HepG2 (cell line): ENCODE results near the gene TRIM37. TPM values are rescaled to one million over a fixed set of nuclear protein-coding genes. Genes with fewer than 3 reads are reported as not detected.

Source experiments
- ATAC-seq: fragments of 200-7000 bp; cut with Tn5 transposase; 3 replicates; pipeline ENCODE4 v1.9.1; 2020; ENCODE audit warnings: mild to moderate bottlenecking, moderate library complexity
- BruUV-seq: library from RNA; stranded (reverse); fragments of 400-500 nt; replicated peaks from 2 replicates; lab custom pipeline; 2021; lab: Mats Ljungman, UMichigan
- CTCF ChIA-PET: fragments of 300-600 bp; formaldehyde crosslinking; extraction: SDS; loops from one replicate; lab custom pipeline; 2021; ENCODE audit warnings: low total read pairs, inconsistent platforms, low intra/inter-chr PET ratio; lab: Yijun Ruan, JAX
- POLR2A ChIA-PET: fragments of 350-600 bp; sonication (Branson Sonifier 250); formaldehyde crosslinking; loops from one replicate; lab custom pipeline; 2020; ENCODE audit warnings: antibody characterized with exemption, inconsistent platforms; lab: Yijun Ruan, JAX
- DNase-seq: peaks from one replicate; pipeline ENCODE4 v3.0.0-alpha.2; 2015; ENCODE audit warnings: low spot score
- FAIRE-seq: peaks from 3 replicates; lab custom pipeline; 2011; peaks lifted over from hg19 to GRCh38; lab: Jason Lieb, UNC
- H2AFZ ChIP-seq: one replicate; pipeline ENCODE4 v1.6.1; 2011; ENCODE audit warnings: low read length, inconsistent platforms
- H3K27ac ChIP-seq: fragments of 300-600 bp; 3 replicates; pipeline ENCODE4 v1.8.0; 2011; ENCODE audit warnings: mixed run types, mild to moderate bottlenecking, mixed read lengths, low read length, inconsistent platforms; ENCODE audit not compliant: insufficient read depth; ENCODE audit errors: extremely low read length
- H3K27me3 ChIP-seq, 2 experiments: fragments of 200-600 bp in 1 of 2; 2 replicates in 1 of 2; 3 replicates in 1 of 2; pipeline versions ENCODE4 v1.6.0 to v1.8.0; 2011; ENCODE audit warnings: low read length in 2 of 2, mild to moderate bottlenecking in 2 of 2, moderate library complexity in 2 of 2, inconsistent platforms in 1 of 2; ENCODE audit not compliant: insufficient read depth in 2 of 2, control insufficient read depth in 1 of 2
- H3K36me3 ChIP-seq, 2 experiments: fragments of 200-600 bp in 1 of 2; replicated peaks in 1 of 2; 2 replicates in 1 of 2; 3 replicates in 1 of 2; pipeline versions ENCODE4 v1.5.1 to v1.8.0; 2011; ENCODE audit warnings: low read length in 2 of 2, inconsistent platforms in 1 of 2; ENCODE audit not compliant: insufficient read depth in 2 of 2, control insufficient read depth in 1 of 2
- H3K4me1 ChIP-seq: 2 replicates; pipeline ENCODE4 v1.5.1; 2012; ENCODE audit warnings: low read length, inconsistent platforms; ENCODE audit not compliant: insufficient read depth
- H3K4me2 ChIP-seq: 2 replicates; pipeline ENCODE4 v1.6.0; 2011; ENCODE audit warnings: low read depth, low read length, inconsistent platforms
- H3K4me3 ChIP-seq, 3 experiments: fragments of 200-600 bp in 1 of 3; sonication (generic), shearing (Covaris generic) in 1 of 3; replicated peaks in 1 of 3; 2 replicates each; pipeline ENCODE4 v1.5.1; 2011 to 2016; ENCODE audit warnings: low read length in 3 of 3, inconsistent platforms in 2 of 3, low read depth in 2 of 3, mild to moderate bottlenecking in 2 of 3, control low read depth in 1 of 3, mixed read lengths in 1 of 3; ENCODE audit not compliant: insufficient read depth in 1 of 3
- H3K79me2 ChIP-seq: one replicate; pipeline ENCODE4 v1.6.1; 2011; ENCODE audit warnings: low read length, inconsistent platforms; ENCODE audit not compliant: insufficient read depth
- H3K9ac ChIP-seq: 2 replicates; pipeline ENCODE4 v1.6.0; 2011; ENCODE audit warnings: mild to moderate bottlenecking, low read depth, low read length, inconsistent platforms; ENCODE audit not compliant: insufficient read depth
- H3K9me3 ChIP-seq: 2 replicates; pipeline ENCODE4 v1.5.1; 2012; ENCODE audit warnings: mild to moderate bottlenecking, low read length
- H4K20me1 ChIP-seq: 2 replicates; pipeline ENCODE4 v1.6.0; 2011; ENCODE audit warnings: inconsistent platforms, mild to moderate bottlenecking, low read length, moderate library complexity; ENCODE audit not compliant: insufficient read depth
- FOXP1 ChIP-seq, 2 experiments: fragments of 450-650 bp in 1 of 2; IDR thresholded peaks; 2 replicates each; pipeline ENCODE4 v1.6.1; 2017 to 2018; ENCODE audit warnings: antibody characterized with exemption in 1 of 2
- HCFC1 ChIP-seq: fragments of 150-350 bp; IDR thresholded peaks from 2 replicates; pipeline ENCODE4 v1.6.1; 2014; ENCODE audit warnings: low read depth, low read length
- HOXA5 ChIP-seq: sonication (generic); formaldehyde crosslinking; IDR thresholded peaks from 2 replicates; pipeline ENCODE4 v1.4.0; 2020; ENCODE audit warnings: missing genetic modification reagents
- IKZF1 ChIP-seq: fragments of 450-650 bp; IDR thresholded peaks from 2 replicates; pipeline ENCODE4 v1.7.1; 2016
- IRF2 ChIP-seq: IDR thresholded peaks from 2 replicates; pipeline ENCODE4 v1.6.1; 2018; ENCODE audit warnings: missing genetic modification reagents, missing compliant biosample characterization
- IRX3 ChIP-seq: sonication (generic); formaldehyde crosslinking; IDR thresholded peaks from 2 replicates; pipeline ENCODE4 v1.8.1; 2023; ENCODE audit warnings: mild to moderate bottlenecking, low read depth, missing genetic modification reagents, borderline replicate concordance
- MATR3 ChIP-seq: sonication (generic); formaldehyde crosslinking; IDR thresholded peaks from 2 replicates; pipeline ENCODE4 v1.4.0; 2020; ENCODE audit warnings: missing genetic modification reagents
- MED1 ChIP-seq: sonication (generic); formaldehyde crosslinking; IDR thresholded peaks from 2 replicates; pipeline ENCODE4 v1.4.0; 2020; ENCODE audit warnings: missing genetic modification reagents
- ZNF230 ChIP-seq: sonication (generic); formaldehyde crosslinking; IDR thresholded peaks from 2 replicates; pipeline ENCODE4 v1.4.0; 2020; ENCODE audit warnings: mild to moderate bottlenecking, missing genetic modification reagents
- ZNF329 ChIP-seq: sonication (generic); formaldehyde crosslinking; IDR thresholded peaks from 2 replicates; pipeline ENCODE4 v1.9.0; 2021; ENCODE audit warnings: low read depth, mild to moderate bottlenecking, missing genetic modification reagents
- ZNF530 ChIP-seq: sonication (generic); formaldehyde crosslinking; IDR thresholded peaks from 2 replicates; pipeline ENCODE4 v1.5.0; 2020; ENCODE audit warnings: low read depth, mild to moderate bottlenecking, missing genetic modification reagents
- WGBS: methylation state at CpG from one replicate; pipeline ENCODE4 v1.1.6; 2017; ENCODE audit warnings: low lambda C conversion rate; 5-methylcytosine and 5-hydroxymethylcytosine counted together
- in situ Hi-C: cut with HindIII; loops from 2 replicates; pipeline ENCODE4 v1.10.0; 2017; ENCODE audit warnings: low pct_unique_long_range_greater_than_20kb; ENCODE audit not compliant: extremely low pct_ligation_motif_present
- intact Hi-C: fragments of 100-400 bp; cut with micrococcal nuclease; formaldehyde crosslinking; loops from one replicate; pipeline ENCODE4 v1.10.0; 2022; ENCODE audit not compliant: unreplicated experiment
- polyA plus RNA-seq, 8 experiments: library from polyadenylated mRNA; depleted of rRNA in 3 of 8; stranded (reverse) in 7 of 8; unstranded in 1 of 8; fragments of >200 nt; fragmentation: Illumina TruSeq in 4 of 8; extraction: Trizol in 4 of 8; gene quantifications; 2 replicates each; pipeline versions ENCODE4 v1.2.1 to v1.2.3, GENCODE V29; 2011 to 2016; ENCODE audit warnings: low read depth in 4 of 8, missing spikeins in 1 of 8, mixed read lengths in 1 of 8; ENCODE audit not compliant: insufficient read depth in 1 of 8
- total RNA-seq, 5 experiments: library from RNA; depleted of rRNA; stranded (reverse); fragments of >200 nt; fragmentation: Illumina TruSeq; extraction: Trizol; gene quantifications; 2 replicates each; pipeline ENCODE4 v1.2.3, GENCODE V29; 2016; ENCODE audit warnings: low read depth in 1 of 5

Gene TRIM37
- total and polyA plus RNA-seq, 2 of the 13 experiments (the other 11 are each of a cell fraction or from before 2014, with no cell fraction given) = 12.4 to 39.1 TPM

DNA sequence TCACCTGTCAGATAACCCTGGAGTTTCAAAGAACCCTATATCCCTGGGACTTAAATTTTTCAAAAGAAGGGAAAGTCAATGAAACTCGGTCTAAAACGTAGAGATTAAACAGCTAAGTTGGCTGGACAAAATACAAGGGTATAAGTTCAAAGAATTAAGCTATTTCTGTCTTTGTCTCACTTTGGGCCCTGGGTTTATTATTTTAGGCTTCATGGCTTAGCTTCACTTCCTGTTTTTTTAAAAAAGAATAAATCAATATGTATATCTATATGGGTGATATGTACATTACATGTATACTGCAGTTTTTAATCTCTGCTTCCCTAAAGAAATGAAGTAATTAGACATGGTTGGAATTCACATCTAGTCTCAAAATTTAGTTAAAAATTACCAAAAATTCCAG, 132.3 kb downstream of the TRIM37 start:
- Histone ChIP-seq H3K4me3 (no peak overlapping the region), H3K9me3 (no peaks in the 10 kb centered on the region), H3K27ac (no peak overlapping the region), H3K9ac (no peak overlapping the region), H2AFZ (no peak overlapping the region), H3K79me2 (no peaks in the 10 kb centered on the region), H3K4me1 (no peaks in the 10 kb centered on the region), H3K4me2 (no peak overlapping the region), H3K27me3 (0 out of 5 replicates have a peak, but pooled peaks cover 0 to 3% of the 10 kb centered on the region in 2 experiments), H4K20me1 (no peaks in the 10 kb centered on the region), H3K36me3 (no peaks in the 10 kb centered on the region)
- ChIA-PET POLR2A (no interaction called here), CTCF (no interaction called here)
- FAIRE-seq (no peak), DNase-seq (no peak), ATAC-seq (no peak)
- in situ Hi-C loops (no loop called here), intact Hi-C loops (no loop called here)
- WGBS = 10% methylated on average over 2 of the region's 2 CpGs
- no TSS peak for BruUV-seq
- no peak for TF ChIP-seq MATR3 (CRISPR knock-in tag)
- TF ChIP-seq IKZF1 = no peak

DNA sequence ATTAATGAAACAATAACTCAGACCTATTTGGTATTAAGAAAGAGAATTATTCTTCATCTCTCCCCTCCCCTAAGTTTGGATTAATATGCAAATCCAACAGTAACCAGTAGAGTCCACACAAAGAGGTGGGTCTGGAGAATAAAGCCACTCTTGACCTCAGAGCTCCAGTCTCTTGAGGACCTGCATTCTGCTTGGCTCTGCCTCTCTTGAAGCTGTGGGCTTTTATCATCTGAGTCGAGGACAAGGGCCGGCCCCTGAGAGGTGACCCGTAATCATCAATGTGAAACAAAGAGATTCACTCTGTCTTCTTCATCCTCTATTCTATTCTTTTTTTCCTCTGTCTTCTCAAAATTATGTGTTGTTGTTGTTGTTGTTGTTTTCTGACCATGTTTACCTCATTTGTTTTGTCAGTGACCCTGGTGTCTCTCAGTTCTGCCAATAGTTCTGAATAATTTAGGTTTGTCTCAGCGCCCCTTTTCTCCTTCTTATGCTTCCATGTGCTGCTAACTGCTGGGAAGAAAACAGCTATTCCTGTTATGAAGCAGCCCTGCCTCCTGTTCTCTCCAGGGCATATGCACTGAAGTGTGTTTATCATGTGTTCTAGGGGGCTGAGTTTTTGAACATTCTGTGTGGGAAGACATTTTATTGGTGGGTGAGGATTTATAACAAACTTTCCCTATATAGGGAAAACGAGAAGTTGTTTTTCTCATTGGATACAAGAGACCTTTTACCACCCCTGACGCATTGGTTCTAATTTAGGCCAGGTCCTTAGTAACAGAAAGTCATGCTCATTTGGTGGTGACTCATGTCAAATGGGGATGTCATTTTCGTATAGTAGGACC, 135.8 kb downstream of the TRIM37 start:
- no peak for ATAC-seq
- BruUV-seq = no TSS peak
- Histone ChIP-seq H3K27ac (no peak overlapping the region), H3K4me3 (no peak overlapping the region), H3K4me2 (no peak overlapping the region), H3K9ac (no peak overlapping the region), H3K36me3 (no peaks in the 10 kb centered on the region), H3K4me1 (no peaks in the 10 kb centered on the region), H3K27me3 (0 out of 5 replicates have a peak, but pooled peaks cover 0 to 3% of the 10 kb centered on the region in 2 experiments), H3K9me3 (no peaks in the 10 kb centered on the region), H3K79me2 (no peaks in the 10 kb centered on the region), H4K20me1 (no peaks in the 10 kb centered on the region), H2AFZ (no peak overlapping the region)
- TF ChIP-seq IRF2 (CRISPR knock-in tag) (no peak), FOXP1 (IDR thresholded peaks at IDR 0.05) (peak; percentile 29; the same call in 1 of the 2 replicates), FOXP1 (CRISPR knock-in tag; IDR thresholded peaks at IDR 0.05) (no peak), ZNF230 (CRISPR knock-in tag) (no peak), IRX3 (CRISPR knock-in tag) (no peak), ZNF530 (CRISPR knock-in tag) (no peak), HOXA5 (CRISPR knock-in tag) (no peak), MED1 (no peak), ZNF329 (CRISPR knock-in tag) (no peak), HCFC1 (no peak)
- CTCF ChIA-PET = no interaction called here
- intact Hi-C loops (no loop called here), in situ Hi-C loops (no loop called here)
- FAIRE-seq = no peak
- DNase-seq = no peak
- 19% methylated on average over 7 of the region's 7 CpGs for WGBS
- POLR2A ChIA-PET = no interaction called here
